Endothelial cell of umbilical vein (primary cell): Measurements from ENCODE around the gene DMRTC2. TPM values are rescaled to one million over a fixed set of nuclear protein-coding genes. Genes with fewer than 3 reads are reported as not detected.

ENCODE experiments used
- BruUV-seq: library from RNA; stranded (reverse); fragments of 400-500 nt; replicated peaks from 2 replicates; lab custom pipeline; 2021; lab: Mats Ljungman, UMichigan
- CTCF ChIA-PET: fragments of 300-600, 350-600 bp; sonication (Branson Sonifier 250); formaldehyde crosslinking; loops from one replicate; lab custom pipeline; 2021; ENCODE audit warnings: antibody characterized with exemption, inconsistent platforms; lab: Charles Lee
- POLR2A ChIA-PET: fragments of 300-600, 350-600 bp; sonication (Branson Sonifier 250); formaldehyde crosslinking; loops from one replicate; lab custom pipeline; 2021; ENCODE audit warnings: antibody characterized with exemption, inconsistent platforms; lab: Charles Lee
- DNase-seq: peaks from one replicate; pipeline ENCODE4 v3.0.0-alpha.2; 2011; ENCODE audit warnings: low read depth, low spot score
- FAIRE-seq: peaks from 2 replicates; lab custom pipeline; 2011; peaks lifted over from hg19 to GRCh38; lab: Jason Lieb, UNC
- H2AFZ ChIP-seq: 2 replicates; pipeline ENCODE4 v1.6.0; 2012; ENCODE audit warnings: low read depth, low read length, control low read depth, inconsistent platforms
- H3K27ac ChIP-seq: 2 replicates; pipeline ENCODE4 v1.5.1; 2011; ENCODE audit warnings: low read depth, mild to moderate bottlenecking, control low read depth, low read length, moderate library complexity; ENCODE audit not compliant: insufficient read depth
- H3K27me3 ChIP-seq, 2 experiments: 2 replicates each; pipeline versions ENCODE4 v1.6.0 to v1.6.1; 2011; ENCODE audit warnings: low read length in 2 of 2, mixed read lengths in 1 of 2; ENCODE audit not compliant: control insufficient read depth in 2 of 2, insufficient read depth in 2 of 2
- H3K36me3 ChIP-seq, 2 experiments: 2 replicates in 1 of 2; 3 replicates in 1 of 2; pipeline ENCODE4 v1.5.1; 2011; ENCODE audit warnings: low read length in 2 of 2, mild to moderate bottlenecking in 1 of 2, moderate library complexity in 1 of 2; ENCODE audit not compliant: control insufficient read depth in 2 of 2, insufficient read depth in 2 of 2; ENCODE audit errors: extremely low read depth in 1 of 2
- H3K4me1 ChIP-seq: 3 replicates; pipeline ENCODE4 v1.5.1; 2011; ENCODE audit warnings: mild to moderate bottlenecking, low read length; ENCODE audit not compliant: control insufficient read depth, insufficient read depth; ENCODE audit errors: extremely low read depth
- H3K4me2 ChIP-seq: 2 replicates; pipeline ENCODE4 v1.6.1; 2011; ENCODE audit warnings: low read length, control low read depth, mixed read lengths; ENCODE audit not compliant: insufficient read depth
- H3K4me3 ChIP-seq, 3 experiments: fragments of 200-600 bp in 1 of 3; sonication (generic), shearing (Covaris generic) in 1 of 3; replicated peaks in 1 of 3; 2 replicates each; pipeline ENCODE4 v1.5.1; 2011 to 2016; ENCODE audit warnings: control low read depth in 3 of 3, low read length in 3 of 3, mild to moderate bottlenecking in 2 of 3, inconsistent platforms in 1 of 3, low read depth in 1 of 3, moderate library complexity in 1 of 3; ENCODE audit not compliant: insufficient read depth in 1 of 3
- H3K79me2 ChIP-seq: 2 replicates; pipeline ENCODE4 v1.6.0; 2012; ENCODE audit warnings: low read length, inconsistent platforms; ENCODE audit not compliant: control insufficient read depth, insufficient read depth
- H3K9ac ChIP-seq: replicated peaks from 2 replicates; pipeline ENCODE3; 2011; ENCODE audit warnings: low read length, control low read depth; ENCODE audit not compliant: insufficient read depth; ENCODE audit errors: extremely low read depth
- H3K9me1 ChIP-seq: replicated peaks from 3 replicates; pipeline ENCODE4 v1.6.0; 2011; ENCODE audit warnings: mild to moderate bottlenecking, low read length; ENCODE audit not compliant: control insufficient read depth, insufficient read depth; ENCODE audit errors: extremely low read depth
- H3K9me3 ChIP-seq: replicated peaks from 2 replicates; pipeline ENCODE4 v1.5.1; 2012; ENCODE audit warnings: low read length, inconsistent platforms; ENCODE audit not compliant: control insufficient read depth, insufficient read depth
- H4K20me1 ChIP-seq: replicated peaks from 2 replicates; pipeline ENCODE3; 2011; ENCODE audit warnings: mild to moderate bottlenecking, low read length; ENCODE audit not compliant: control insufficient read depth, insufficient read depth; ENCODE audit errors: extremely low read depth
- EZH2 ChIP-seq: IDR thresholded peaks from 2 replicates; pipeline ENCODE4 v1.6.1; 2012; ENCODE audit warnings: borderline replicate concordance, low read depth, mild to moderate bottlenecking, moderate library complexity, low read length, inconsistent platforms; ENCODE audit not compliant: severe bottlenecking
- GATA2 ChIP-seq: IDR thresholded peaks from 2 replicates; pipeline ENCODE4 v1.7.0; 2011; ENCODE audit warnings: low read depth, mild to moderate bottlenecking, moderate library complexity, mixed read lengths, low read length; ENCODE audit not compliant: insufficient read length, insufficient read depth
- JUN ChIP-seq: IDR thresholded peaks from 2 replicates; pipeline ENCODE4 v1.6.1; 2011; ENCODE audit warnings: borderline replicate concordance, low read depth; ENCODE audit not compliant: insufficient read length, insufficient read depth
- MYC ChIP-seq: IDR thresholded peaks from one replicate; pipeline ENCODE4 v1.6.1; 2011; ENCODE audit warnings: mild to moderate bottlenecking, low read depth, low read length
- POLR2A ChIP-seq: IDR thresholded peaks from 2 replicates; pipeline ENCODE4 v1.6.1; 2012; ENCODE audit warnings: low read depth, mild to moderate bottlenecking, control low read depth, low read length
- POLR2AphosphoS5 ChIP-seq: IDR thresholded peaks from 2 replicates; pipeline ENCODE4 v1.6.1; 2012; ENCODE audit warnings: low read depth, mild to moderate bottlenecking, control low read depth, low read length, moderate library complexity; ENCODE audit not compliant: insufficient read depth
- dilution Hi-C: fragments of 300-500 bp; cut with MboI; formaldehyde crosslinking; loops from one replicate; pipeline ENCODE4 v1.15.0; 2019; ENCODE audit warnings: low sequenced_read_pairs; ENCODE audit not compliant: extremely low pct_ligation_motif_present
- intact Hi-C: fragments of 100-400 bp; cut with micrococcal nuclease; formaldehyde crosslinking; loops from one replicate; pipeline ENCODE4 v1.10.0; 2022
- polyA plus RNA-seq, 4 experiments: library from polyadenylated mRNA; depleted of rRNA in 3 of 4; stranded (reverse) in 3 of 4; unstranded in 1 of 4; fragments of >200 nt; gene quantifications; 2 replicates each; pipeline versions ENCODE4 v1.2.1 to v1.2.3, GENCODE V29; 2011 to 2012; ENCODE audit warnings: missing spikeins in 1 of 4
- total RNA-seq: library from RNA; stranded (reverse); gene quantifications from 2 replicates; pipeline ENCODE4 v1.2.3, GENCODE V29; 2021
- TF ChIP-seq, protein P1 (sequence below), 2 donors: IDR thresholded peaks; 1 replicate in 1 of 2; 2 replicates in 1 of 2; pipeline ENCODE4 v1.5.1; 2011; ENCODE audit warnings: low read length in 2 of 2, mild to moderate bottlenecking in 2 of 2, moderate library complexity in 2 of 2, control low read depth in 1 of 2, inconsistent platforms in 1 of 2, low read depth in 1 of 2; ENCODE audit not compliant: insufficient read depth in 1 of 2; ENCODE audit errors: extremely low read depth in 1 of 2
- TF ChIP-seq, protein P2 (sequence below): IDR thresholded peaks from 2 replicates; pipeline ENCODE4 v1.6.1; 2011; ENCODE audit not compliant: insufficient read depth, insufficient read length

The DMRTC2 gene
- total and polyA plus RNA-seq, 2 donors (not counting 3 experiments of a cell fraction or from before 2014, with no cell fraction given), result not detected

DNA sequence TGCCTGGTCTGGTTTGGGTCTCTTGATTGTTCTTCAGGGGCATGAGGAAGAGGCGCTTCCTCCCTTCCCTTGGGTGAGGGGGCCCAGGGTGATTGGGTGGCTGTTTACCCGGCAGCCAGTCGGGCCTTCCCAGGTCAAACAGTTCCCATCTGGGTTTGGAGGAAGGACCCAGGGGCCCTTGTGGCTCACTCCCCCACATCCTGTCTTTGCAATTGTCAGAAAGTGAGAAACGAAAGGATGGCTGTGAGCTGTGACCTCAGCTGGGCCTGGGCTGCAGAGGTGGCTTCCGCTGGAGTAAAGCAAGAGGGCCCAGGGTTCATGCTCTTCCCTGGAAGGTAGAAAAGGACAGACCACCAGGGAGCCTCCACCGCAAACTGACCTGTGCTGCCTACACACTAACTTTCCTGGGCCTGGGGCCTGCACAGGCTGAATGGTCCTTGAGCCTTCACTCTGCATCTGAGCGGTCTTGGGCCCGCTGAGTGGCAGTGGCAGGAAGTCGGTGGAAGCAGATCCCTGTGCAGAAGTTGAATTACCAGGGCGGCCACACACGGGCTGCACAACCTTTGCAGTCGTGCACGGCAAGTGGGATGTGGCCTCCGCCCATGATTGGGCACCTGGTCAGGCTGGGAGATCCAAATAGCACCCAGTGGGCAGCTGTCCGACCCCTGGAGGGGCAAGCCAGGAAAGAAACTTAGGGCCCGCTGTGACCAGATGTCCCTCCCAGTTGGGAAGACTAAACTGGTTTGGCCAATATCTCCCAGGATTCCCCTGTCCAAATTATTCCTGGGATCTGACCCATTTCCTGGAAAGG lies 26.9 kb downstream of the DMRTC2 start:
- Histone ChIP-seq H3K27ac (no peak overlapping the region), H3K9me3 (no peaks in the 10 kb centered on the region), H4K20me1 (no peaks in the 10 kb centered on the region), H3K27me3 (no peaks in the 10 kb centered on the region), H2AFZ (no peak overlapping the region), H3K4me3 (no peak overlapping the region), H3K9me1 (no peaks in the 10 kb centered on the region), H3K79me2 (peaks cover 22% of the 10 kb centered on the region), H3K4me1 (no peaks in the 10 kb centered on the region), H3K4me2 (no peak overlapping the region), H3K9ac (no peak overlapping the region), H3K36me3 (peaks cover 26 to 41% of the 10 kb centered on the region in 2 experiments)
- intact Hi-C loops (loop anchor here (2.0 kb wide), 1 partner anchor 87 kb away; the partner anchor contains the start of gene RABAC1), dilution Hi-C loops (no loop called here)
- no peak for DNase-seq
- FAIRE-seq, result no peak
- CTCF ChIA-PET, result interaction anchor here (0.6 to 2.6 kb wide), 3 partner anchors 11 to 80 kb away, joined by 3 to 35 read pairs (median 8); partner anchors contain the start of genes ARHGEF1 and ERFL
- POLR2A ChIA-PET, result interaction anchor here (0.9 kb wide), 1 partner anchor 12 kb away, joined by 3 read pairs; the partner anchor contains the start of gene RPS19
- no TSS peak for BruUV-seq
- TF ChIP-seq JUN (no peak), POLR2AphosphoS5 (no peak), EZH2 (no peak), POLR2A (no peak), GATA2 (no peak), MYC (no peak)
- TF ChIP-seq, protein P1, sequence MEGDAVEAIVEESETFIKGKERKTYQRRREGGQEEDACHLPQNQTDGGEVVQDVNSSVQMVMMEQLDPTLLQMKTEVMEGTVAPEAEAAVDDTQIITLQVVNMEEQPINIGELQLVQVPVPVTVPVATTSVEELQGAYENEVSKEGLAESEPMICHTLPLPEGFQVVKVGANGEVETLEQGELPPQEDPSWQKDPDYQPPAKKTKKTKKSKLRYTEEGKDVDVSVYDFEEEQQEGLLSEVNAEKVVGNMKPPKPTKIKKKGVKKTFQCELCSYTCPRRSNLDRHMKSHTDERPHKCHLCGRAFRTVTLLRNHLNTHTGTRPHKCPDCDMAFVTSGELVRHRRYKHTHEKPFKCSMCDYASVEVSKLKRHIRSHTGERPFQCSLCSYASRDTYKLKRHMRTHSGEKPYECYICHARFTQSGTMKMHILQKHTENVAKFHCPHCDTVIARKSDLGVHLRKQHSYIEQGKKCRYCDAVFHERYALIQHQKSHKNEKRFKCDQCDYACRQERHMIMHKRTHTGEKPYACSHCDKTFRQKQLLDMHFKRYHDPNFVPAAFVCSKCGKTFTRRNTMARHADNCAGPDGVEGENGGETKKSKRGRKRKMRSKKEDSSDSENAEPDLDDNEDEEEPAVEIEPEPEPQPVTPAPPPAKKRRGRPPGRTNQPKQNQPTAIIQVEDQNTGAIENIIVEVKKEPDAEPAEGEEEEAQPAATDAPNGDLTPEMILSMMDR (IDR thresholded peaks at IDR 0.05; ENCODE audit: extremely low read depth in 1 of 2, insufficient read depth in 1 of 2, low read depth in 1 of 2, low read length in 2 of 2), result no peak
- TF ChIP-seq, protein P2, sequence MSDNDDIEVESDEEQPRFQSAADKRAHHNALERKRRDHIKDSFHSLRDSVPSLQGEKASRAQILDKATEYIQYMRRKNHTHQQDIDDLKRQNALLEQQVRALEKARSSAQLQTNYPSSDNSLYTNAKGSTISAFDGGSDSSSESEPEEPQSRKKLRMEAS, result no peak
